HG03196 (cell line): ENCODE measurements around the gene ITGA2B.
"Not testable (repeated sequence)": the region's sequence is repeated elsewhere in the genome, so short reads cannot be mapped to it uniquely, and the experiment has no call there.

Experiments used
- ATAC-seq: cut with Tn5 transposase; IDR thresholded peaks from one replicate; pipeline ENCODE4 v1.9.1; 2021; ENCODE audit not compliant: unreplicated experiment

Gene ITGA2B

DNA sequence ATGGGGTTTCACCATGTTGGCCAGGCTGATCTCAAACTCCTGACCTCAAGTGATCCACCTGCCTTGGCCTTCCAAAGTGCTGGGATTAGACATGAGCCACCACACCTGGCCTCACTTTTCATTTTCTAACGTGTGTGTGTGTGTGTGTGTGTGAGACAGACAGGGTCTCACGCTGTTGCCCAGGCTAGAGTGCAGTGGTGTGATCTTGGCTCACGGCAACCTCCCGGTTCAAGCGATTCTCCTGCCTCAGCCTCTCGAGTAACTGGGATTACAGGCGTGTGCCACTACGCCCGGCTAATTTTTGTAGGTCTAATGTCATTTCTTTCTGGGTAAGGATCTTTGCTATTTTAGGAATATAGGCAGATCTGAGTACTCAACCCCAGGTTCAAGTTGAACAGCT lies 4.7 kb upstream of the ITGA2B start:
- not testable (repeated sequence) for ATAC-seq

DNA sequence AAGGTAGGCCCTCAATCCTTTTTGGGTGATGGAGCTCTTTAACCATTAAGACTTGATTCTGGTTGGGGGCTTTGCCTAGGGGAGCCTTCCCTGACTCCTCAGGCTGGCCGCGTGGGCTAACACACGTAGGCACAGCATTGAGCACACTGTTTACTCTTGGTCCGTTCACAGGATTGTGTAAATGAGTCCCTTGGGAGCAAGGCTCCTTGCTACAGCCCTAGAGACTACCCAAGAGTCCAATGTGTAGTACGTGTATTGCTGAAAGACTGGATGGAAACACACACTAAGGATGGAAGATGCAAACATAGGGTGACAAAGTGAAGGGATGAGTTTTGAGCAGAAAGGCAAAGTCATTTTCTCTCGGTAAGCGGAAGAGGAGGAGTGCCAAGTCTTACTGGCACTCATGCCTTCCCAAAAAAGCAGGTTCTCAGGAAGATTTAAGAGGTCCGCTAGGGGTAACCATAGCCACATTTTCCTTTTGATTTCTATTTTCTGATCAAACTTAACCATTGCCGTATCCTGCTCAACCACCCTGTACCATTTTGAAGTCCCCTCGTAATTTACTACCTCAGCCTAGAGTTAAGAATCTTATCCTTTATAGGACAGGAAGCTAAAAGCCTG lies 911 bp upstream of the ITGA2B start:
- no peak for ATAC-seq

GRCh38 chr17:44389723-44390202 lies 314 bp upstream of the ITGA2B start:
- no peak for ATAC-seq

GRCh38 chr17:44387804-44388203 lies 1.6 kb downstream of the ITGA2B start:
- no peak for ATAC-seq

DNA sequence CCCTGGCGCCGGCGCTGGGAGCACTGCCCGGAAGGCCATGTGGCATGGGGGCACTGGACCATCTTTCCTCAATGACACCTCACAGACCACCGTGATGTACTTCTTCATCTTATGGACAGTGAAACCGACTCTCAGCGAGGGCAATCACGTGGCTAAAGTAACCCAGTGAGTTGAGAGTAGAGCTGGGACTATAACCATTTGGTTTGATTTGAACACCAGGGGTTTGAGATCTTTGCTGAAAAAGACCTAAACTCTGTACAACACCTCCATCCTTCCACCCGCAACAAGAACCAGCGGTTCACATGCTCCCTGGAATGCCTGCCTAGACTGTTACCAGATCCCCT lies 3.3 kb downstream of the ITGA2B start:
- ATAC-seq, result no peak

DNA sequence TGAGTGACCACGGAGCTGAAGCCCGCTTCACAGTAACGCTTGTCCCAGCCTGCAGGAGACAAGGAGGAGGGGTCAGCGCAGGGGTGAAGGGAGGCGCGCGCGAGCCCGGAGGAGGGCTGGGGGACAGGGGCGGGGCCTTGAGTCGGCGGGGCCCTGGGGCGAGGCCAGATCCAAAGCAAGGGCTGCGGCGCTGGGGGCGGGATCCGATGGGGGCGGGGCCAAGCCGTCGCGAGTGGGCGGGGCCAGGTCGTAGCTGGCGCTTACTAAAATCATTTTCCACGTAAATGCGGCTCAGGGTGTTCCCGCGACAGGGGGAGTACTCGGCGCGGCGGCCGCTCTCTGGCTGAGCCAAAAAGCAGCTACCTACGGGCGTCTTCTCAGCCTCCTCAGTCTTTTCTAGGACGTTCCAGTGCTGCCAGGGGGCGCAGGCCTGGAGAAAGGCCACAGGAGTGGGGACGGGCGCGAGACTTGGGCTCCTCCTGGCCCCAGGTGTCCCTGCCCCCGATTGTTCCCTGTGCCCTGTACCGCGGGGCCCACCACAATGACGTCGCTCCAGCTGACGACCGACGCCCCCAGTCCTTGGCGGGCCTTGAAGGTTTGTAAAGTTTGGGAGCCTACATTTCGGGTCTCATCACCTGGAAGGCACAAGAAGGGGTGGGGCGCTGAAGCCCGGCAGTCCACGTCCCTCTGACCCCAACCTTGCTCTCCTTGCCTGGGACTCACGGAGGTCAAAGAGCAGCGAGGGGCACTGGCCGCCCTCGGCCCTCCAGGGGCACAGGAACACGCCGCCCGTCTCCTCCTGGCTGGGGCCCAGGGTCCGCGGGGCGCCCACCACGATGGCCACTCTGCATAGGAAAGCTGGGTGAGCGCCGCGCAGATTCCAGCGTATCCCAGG lies 3.9 kb downstream of the ITGA2B start:
- ATAC-seq, result no peak

- ATAC-seq, result no peak
Observed at GRCh38 chr17:44384823-44385286, 4.6 kb downstream of the ITGA2B start.

DNA sequence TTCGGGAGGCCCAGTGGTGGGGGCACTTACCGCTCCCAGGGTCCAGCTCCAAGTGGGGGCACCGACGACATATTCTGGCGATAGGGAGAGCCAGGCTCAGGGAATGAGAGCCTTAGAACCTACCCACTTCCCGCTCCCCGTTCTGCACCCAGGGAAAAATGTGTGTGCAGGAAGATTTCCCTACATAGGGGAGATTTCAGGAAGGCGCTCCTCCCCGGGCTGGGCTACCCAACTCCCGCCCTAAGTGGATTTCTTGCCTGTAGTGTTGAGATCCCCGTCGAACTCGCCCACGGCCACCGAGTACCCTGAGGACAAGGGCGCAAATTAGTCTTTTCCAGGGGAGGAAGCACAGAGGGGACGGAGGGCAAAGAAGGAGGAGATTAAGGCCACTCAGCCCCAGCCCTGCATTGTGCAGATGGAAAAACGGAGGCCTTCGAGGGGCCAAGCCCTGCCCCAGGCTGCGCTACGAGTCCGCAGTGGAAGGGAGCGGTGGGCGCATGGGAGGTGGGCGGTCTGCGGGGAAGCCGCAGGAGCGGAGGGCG lies 5.1 kb downstream of the ITGA2B start:
- ATAC-seq, result no peak

GRCh38 chr17:44383861-44384260 lies 5.6 kb downstream of the ITGA2B start:
- ATAC-seq, result no peak

DNA sequence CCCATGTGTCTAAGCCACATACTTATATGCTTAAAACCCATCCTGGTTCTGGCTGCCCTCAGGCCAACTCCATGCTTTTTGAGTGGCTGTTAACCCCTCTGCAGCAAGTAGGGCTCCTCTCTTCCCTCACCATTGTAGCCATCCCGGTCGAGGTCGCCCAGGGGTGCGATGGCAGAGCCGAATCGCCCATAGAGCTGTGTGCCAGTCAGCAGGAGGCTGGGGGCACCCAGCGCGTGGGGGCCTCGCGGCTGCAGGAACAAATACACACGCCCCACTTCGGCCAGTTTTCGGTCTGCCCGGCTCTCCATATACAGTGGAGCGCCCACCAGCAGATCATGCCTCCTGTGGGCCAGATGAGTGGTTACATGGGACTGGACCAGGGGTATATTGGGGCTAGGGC lies 6.1 kb downstream of the ITGA2B start:
- no peak for ATAC-seq

GRCh38 chr17:44382917-44383316 lies 6.5 kb downstream of the ITGA2B start:
- no peak for ATAC-seq

DNA sequence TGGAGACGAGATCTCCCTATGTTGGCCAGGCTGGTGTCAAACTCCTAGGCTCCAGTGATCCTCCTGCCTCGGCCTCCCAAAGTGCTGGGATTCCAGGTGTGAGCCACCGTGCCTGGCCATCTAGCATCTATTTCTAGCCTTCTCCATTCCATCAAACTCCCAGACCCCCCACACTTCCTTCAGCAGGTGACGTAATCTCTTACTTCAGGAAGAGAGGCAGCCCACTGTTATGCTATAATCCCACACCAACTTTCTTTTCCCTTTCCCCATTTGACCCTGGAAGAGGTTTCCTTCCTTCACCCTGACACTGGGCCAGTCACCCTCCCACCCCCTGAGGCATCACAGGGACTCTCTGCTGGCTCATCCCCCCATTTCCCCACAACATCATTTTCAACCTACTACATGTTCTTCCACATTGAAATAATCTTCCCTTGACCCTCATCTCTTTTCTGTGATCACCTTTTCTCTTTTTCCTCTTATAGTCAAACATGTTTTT lies 7.6 kb downstream of the ITGA2B start:
- ATAC-seq, result no peak

GRCh38 chr17:44380767-44381166 lies 8.7 kb downstream of the ITGA2B start:
- no peak for ATAC-seq

- no peak for ATAC-seq
Observed at GRCh38 chr17:44379887-44380286, 9.6 kb downstream of the ITGA2B start.

DNA sequence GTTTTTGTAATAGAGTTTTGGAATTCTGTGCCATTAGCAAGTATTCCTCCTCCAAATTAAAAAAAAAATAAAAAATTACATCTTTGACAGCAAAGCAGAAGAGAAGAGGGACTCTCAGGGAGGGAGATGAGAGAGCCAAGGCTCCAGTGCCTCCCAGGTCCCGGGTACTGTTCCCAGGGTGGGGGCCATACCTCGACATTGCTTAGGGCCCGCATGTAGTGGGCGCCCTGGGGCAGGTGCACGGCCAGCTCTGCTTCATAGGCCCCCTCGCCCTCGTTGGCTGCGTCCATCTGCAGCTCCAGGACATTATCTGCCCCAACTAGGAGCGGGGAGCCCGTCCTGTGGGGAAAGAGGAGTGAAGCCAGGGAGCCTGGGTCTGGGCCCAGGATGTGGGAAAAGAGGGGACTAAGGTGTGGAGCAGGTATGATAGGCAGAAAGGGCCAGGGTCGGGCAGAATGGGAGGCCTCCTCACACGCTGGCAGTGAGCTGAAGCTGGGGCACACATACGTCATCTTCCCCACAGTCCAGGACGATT lies 11.2 kb downstream of the ITGA2B start:
- no peak for ATAC-seq

DNA sequence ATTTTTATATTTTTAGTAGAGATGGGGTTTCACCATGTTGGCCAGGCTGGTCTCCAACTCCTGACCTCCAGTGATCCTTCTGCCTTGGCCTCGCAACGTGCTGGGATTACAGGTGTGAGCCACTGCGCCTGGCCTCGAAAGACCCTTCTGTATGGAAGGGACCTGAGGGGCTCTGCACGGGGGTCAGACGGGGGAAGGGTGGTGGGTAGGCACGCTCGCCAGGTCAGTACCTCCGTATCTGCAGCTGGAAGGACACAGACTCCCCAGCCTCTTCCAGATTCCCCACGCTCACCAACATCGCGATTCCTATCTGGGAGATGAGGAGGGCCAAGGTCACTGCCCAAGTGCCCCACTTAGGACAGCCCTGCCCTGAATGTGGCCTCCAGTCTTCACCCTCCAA lies 12.7 kb downstream of the ITGA2B start:
- ATAC-seq, result no peak

DNA sequence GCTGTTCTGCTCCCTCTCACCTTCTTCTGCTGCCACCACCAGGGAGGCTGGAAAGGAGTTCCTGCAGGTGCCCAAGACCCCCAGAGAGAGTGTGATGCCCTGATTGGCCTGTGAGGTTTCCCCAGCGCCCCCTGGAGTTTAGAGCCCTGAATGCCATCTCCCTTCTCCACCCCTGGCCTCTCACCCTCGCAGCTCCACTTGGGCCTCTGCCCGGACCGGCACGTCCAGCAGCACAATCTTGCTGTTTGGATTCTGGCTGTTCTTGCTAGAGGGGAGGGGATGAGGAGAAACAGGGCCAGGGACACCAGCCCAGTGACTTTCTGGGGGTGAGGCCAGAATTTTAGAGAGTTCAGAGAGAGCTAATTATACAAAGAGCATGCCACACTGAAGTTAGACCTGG lies 13.3 kb downstream of the ITGA2B start:
- ATAC-seq, result no peak

DNA sequence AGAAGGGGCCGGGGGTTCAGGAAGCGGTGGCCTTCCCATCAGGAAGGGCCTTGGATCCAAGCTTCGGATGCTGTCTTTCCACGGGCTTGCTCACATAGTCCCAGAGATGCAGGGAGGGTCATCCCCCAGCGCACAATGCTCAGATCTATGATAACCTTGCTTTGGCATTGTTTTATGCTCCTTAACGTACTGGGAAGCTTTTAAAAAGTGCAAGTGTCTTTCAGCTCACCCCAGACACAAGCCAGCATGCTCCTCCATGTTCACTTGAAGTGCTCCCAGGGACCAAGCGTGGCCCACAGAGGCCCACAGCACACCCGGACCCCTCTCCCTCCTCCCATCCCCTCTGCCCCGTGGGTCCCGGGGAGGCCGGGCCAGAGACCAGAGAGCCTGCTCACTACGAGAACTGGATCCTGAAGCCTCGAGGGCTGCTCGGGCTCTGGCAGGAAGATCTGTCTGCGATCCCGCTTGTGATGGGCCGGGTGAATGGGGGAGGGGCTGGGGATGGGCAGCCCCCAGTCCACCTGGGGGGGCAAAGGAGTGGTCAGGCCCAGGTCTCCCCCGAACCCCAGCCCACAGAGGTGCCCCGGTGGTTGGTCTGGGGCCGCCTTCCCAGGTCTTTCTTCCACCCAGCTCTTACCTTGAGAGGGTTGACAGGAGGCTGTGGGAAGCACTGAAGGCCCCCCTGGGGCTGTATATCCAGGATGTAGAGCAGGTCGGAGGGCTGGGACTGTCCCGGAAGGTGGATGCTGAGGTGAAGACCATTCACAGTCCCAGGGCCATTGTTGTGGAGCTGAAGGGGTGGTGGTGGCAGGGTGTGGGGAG lies 14.0 kb downstream of the ITGA2B start:
- no peak for ATAC-seq

DNA sequence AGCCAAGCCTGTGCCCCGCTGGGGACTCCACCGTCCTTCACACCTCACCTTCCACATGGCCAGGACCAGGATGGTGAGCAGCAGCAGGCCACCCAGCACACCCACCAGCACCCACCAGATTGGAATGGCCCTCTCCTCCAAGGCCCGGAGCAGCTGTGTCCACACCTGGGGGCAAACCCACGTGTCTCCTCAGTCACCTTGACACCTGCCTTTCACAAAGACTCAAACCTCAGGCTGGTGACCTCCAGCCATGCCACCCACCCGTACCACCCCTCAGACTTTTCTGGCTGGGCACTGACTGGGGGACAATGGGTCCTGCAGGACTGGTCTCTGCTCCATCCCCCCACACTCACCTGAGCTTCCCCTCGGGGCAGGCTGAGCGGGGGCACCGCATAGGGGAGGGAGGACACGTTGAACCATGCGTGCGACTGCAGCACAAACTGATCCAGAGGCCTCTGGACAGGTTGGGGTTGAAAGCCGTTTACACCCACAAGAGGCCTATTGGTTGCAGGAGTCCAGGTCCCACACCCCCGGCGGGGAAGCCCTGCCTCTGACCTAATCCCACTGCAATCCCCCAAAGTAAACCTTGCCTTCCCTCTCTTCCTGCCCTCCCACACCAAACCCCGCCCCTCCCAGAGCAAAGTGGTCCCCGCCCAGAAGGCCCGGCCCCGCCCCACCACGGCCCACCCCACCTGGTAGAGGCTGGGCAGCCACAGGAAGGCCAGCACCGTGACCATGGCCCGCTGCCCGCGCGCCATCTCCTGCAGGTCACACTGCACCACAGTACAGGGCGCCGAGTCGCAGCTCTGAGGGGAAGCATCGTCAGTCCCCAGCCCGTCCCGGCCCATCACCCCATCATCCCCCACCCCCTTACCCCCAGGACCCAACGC lies 14.9 kb downstream of the ITGA2B start:
- no peak for ATAC-seq

DNA sequence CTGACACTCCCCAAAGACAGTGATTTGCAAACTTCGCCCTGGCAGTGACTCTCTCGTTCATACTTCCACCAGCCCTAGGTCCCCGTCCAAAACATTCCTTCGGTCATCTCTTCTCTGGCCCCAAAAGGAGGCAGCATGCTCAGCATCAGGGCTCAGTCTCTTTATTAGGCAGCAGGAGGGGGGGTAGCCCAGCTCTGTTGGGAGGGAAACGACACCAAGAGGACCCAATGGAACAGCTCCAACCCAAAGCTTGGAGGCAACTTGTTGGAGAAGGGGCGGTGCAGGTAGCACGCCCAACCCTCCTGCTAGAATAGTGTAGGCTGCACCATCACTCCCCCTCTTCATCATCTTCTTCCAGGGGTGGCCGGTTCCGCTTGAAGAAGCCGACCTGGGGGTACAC lies 17.4 kb downstream of the ITGA2B start:
- no peak for ATAC-seq
